Measurements from ENCODE around the gene EFNB1.

EFNB1 gene

DNA sequence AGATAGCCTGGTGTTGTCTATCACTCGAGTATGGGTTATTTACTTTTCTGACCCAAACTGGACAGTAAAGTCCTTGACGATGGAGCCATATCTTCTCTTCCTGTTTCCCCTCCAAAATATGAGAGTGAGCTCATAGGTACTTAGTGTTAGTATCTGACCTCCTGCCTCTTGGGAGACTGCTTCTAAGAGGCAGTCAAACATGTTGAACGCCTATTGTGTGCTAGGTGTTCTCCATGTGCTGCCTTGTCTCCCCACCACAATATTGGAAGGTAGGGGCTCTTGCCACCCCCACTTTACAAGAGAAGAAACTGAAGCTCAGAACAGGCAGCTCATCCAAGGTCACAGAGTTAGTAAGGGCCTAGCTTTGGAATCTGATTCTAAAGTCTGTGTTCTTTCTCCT lies 8.3 kb downstream of the EFNB1 start:
- no peak for DNase-seq
- Histone ChIP-seq H3K27me3 (replicated peaks in 2 of 5; ENCODE audit: control insufficient read depth in 4 of 5, insufficient read depth in 5 of 5, low read length in 4 of 5) (no peaks in the 10 kb centered on the region), H3K4me3 (ENCODE audit: control insufficient read depth in 1 of 7, extremely low read depth in 1 of 7, insufficient read depth in 4 of 7, low read depth in 2 of 7, low read length in 6 of 7) (no peak overlapping the region), H3K36me3 (ENCODE audit: control insufficient read depth in 4 of 4, insufficient read depth in 4 of 4, low read length in 3 of 4) (peaks cover 0 to 11% (median 5%) of the 10 kb centered on the region in 4 experiments), H3K9me3 (ENCODE audit: control extremely low read depth in 1 of 5, control insufficient read depth in 4 of 5, insufficient read depth in 2 of 5, low read depth in 1 of 5, low read length in 4 of 5) (no peaks in the 10 kb centered on the region), H3K4me1 (ENCODE audit: control extremely low read depth in 1 of 4, control insufficient read depth in 4 of 4, insufficient read depth in 4 of 4, low read length in 3 of 4) (peaks cover 0 to 32% (median 26%) of the 10 kb centered on the region in 4 experiments), H3K27ac (ENCODE audit: insufficient read depth in 1 of 2, low read depth in 1 of 2, low read length in 2 of 2, poor library complexity in 1 of 2, severe bottlenecking in 2 of 2) (no peak overlapping the region)
- POLR2A ChIA-PET: no interaction called here
- CTCF ChIA-PET: no interaction called here
- 81% methylated on average over 2 of the region's 3 CpGs for WGBS (ENCODE audit: insufficient coverage)

DNA sequence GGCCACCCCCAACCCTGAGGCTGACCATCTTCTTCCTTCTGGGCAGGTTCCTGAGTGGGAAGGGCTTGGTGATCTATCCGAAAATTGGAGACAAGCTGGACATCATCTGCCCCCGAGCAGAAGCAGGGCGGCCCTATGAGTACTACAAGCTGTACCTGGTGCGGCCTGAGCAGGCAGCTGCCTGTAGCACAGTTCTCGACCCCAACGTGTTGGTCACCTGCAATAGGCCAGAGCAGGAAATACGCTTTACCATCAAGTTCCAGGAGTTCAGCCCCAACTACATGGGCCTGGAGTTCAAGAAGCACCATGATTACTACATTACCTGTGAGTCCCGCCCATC lies 9.7 kb downstream of the EFNB1 start:
- H3K4me1 ChIP-seq (ENCODE audit: control extremely low read depth in 1 of 4, control insufficient read depth in 4 of 4, insufficient read depth in 4 of 4, low read length in 3 of 4): peaks cover 0 to 37% (median 28%) of the 10 kb centered on the region in 4 experiments
- ChIA-PET CTCF (no interaction called here), POLR2A (no interaction called here)
- H3K36me3 ChIP-seq (ENCODE audit: control insufficient read depth in 4 of 4, insufficient read depth in 4 of 4, low read length in 3 of 4): peaks cover 0 to 11% (median 5%) of the 10 kb centered on the region in 4 experiments
- no peaks in the 10 kb centered on the region for H3K27me3 ChIP-seq (replicated peaks in 2 of 5; ENCODE audit: control insufficient read depth in 4 of 5, insufficient read depth in 5 of 5, low read length in 4 of 5)
- no peak overlapping the region for H3K27ac ChIP-seq (ENCODE audit: insufficient read depth in 1 of 2, low read depth in 1 of 2, low read length in 2 of 2, poor library complexity in 1 of 2, severe bottlenecking in 2 of 2)
- WGBS (ENCODE audit: insufficient coverage): 90% methylated on average over 7 of the region's 8 CpGs
- no peak for DNase-seq
- no peaks in the 10 kb centered on the region for H3K9me3 ChIP-seq (ENCODE audit: control extremely low read depth in 1 of 5, control insufficient read depth in 4 of 5, insufficient read depth in 2 of 5, low read depth in 1 of 5, low read length in 4 of 5)
- no peak overlapping the region for H3K4me3 ChIP-seq (ENCODE audit: control insufficient read depth in 1 of 7, extremely low read depth in 1 of 7, insufficient read depth in 4 of 7, low read depth in 2 of 7, low read length in 6 of 7)

DNA sequence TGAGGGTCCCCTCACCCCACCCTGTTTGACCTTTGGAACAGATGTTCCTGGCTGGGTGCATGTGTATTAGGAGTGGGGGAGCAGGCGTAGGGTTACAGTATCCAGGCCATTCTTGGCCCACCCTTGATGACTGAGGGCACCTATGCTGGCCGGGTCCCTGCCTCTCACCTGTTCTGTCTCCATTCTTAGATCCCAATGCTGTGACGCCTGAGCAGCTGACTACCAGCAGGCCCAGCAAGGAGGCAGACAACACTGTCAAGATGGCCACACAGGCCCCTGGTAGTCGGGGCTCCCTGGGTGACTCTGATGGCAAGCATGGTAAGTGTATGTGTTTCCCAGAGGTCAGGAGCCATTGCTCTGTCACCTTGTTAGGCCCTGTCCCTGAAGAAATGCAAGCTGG lies 10.9 kb downstream of the EFNB1 start:
- WGBS (ENCODE audit: insufficient coverage): 71% methylated on average over 3 of the region's 4 CpGs

DNA sequence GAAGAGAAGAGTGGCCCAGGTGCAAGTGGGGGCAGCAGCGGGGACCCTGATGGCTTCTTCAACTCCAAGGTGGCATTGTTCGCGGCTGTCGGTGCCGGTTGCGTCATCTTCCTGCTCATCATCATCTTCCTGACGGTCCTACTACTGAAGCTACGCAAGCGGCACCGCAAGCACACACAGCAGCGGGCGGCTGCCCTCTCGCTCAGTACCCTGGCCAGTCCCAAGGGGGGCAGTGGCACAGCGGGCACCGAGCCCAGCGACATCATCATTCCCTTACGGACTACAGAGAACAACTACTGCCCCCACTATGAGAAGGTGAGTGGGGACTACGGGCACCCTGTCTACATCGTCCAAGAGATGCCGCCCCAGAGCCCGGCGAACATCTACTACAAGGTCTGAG lies 11.4 kb downstream of the EFNB1 start:
- Histone ChIP-seq H3K4me1 (ENCODE audit: control extremely low read depth in 1 of 4, control insufficient read depth in 4 of 4, insufficient read depth in 4 of 4, low read length in 3 of 4) (peaks cover 6 to 40% (median 31%) of the 10 kb centered on the region in 4 experiments), H3K27ac (ENCODE audit: insufficient read depth in 1 of 2, low read depth in 1 of 2, low read length in 2 of 2, poor library complexity in 1 of 2, severe bottlenecking in 2 of 2) (no peak overlapping the region), H3K36me3 (ENCODE audit: control insufficient read depth in 4 of 4, insufficient read depth in 4 of 4, low read length in 3 of 4) (peaks cover 0 to 11% (median 5%) of the 10 kb centered on the region in 4 experiments), H3K9me3 (ENCODE audit: control extremely low read depth in 1 of 5, control insufficient read depth in 4 of 5, insufficient read depth in 2 of 5, low read depth in 1 of 5, low read length in 4 of 5) (no peaks in the 10 kb centered on the region), H3K27me3 (replicated peaks in 2 of 5; ENCODE audit: control insufficient read depth in 4 of 5, insufficient read depth in 5 of 5, low read length in 4 of 5) (no peaks in the 10 kb centered on the region), H3K4me3 (ENCODE audit: control insufficient read depth in 1 of 7, extremely low read depth in 1 of 7, insufficient read depth in 4 of 7, low read depth in 2 of 7, low read length in 6 of 7) (no peak overlapping the region)
- ChIA-PET CTCF (no interaction called here), POLR2A (no interaction called here)
- no peak for DNase-seq
- 96% methylated on average over 7 of the region's 22 CpGs for WGBS (ENCODE audit: insufficient coverage)

More for the DNA sequence above, 10.9 kb downstream of the EFNB1 start:
- no peak for DNase-seq
- H3K4me1 ChIP-seq (ENCODE audit: control extremely low read depth in 1 of 4, control insufficient read depth in 4 of 4, insufficient read depth in 4 of 4, low read length in 3 of 4): peaks cover under 1 to 38% (median 31%) of the 10 kb centered on the region in 4 experiments
- H3K9me3 ChIP-seq (ENCODE audit: control extremely low read depth in 1 of 5, control insufficient read depth in 4 of 5, insufficient read depth in 2 of 5, low read depth in 1 of 5, low read length in 4 of 5): no peaks in the 10 kb centered on the region
- H3K4me3 ChIP-seq (ENCODE audit: control insufficient read depth in 1 of 7, extremely low read depth in 1 of 7, insufficient read depth in 4 of 7, low read depth in 2 of 7, low read length in 6 of 7): no peak overlapping the region
- CTCF ChIA-PET: no interaction called here
- H3K27me3 ChIP-seq (replicated peaks in 2 of 5; ENCODE audit: control insufficient read depth in 4 of 5, insufficient read depth in 5 of 5, low read length in 4 of 5): no peaks in the 10 kb centered on the region
- H3K27ac ChIP-seq (ENCODE audit: insufficient read depth in 1 of 2, low read depth in 1 of 2, low read length in 2 of 2, poor library complexity in 1 of 2, severe bottlenecking in 2 of 2): no peak overlapping the region
- H3K36me3 ChIP-seq (ENCODE audit: control insufficient read depth in 4 of 4, insufficient read depth in 4 of 4, low read length in 3 of 4): peaks cover 0 to 11% (median 5%) of the 10 kb centered on the region in 4 experiments
- POLR2A ChIA-PET: no interaction called here

DNA sequence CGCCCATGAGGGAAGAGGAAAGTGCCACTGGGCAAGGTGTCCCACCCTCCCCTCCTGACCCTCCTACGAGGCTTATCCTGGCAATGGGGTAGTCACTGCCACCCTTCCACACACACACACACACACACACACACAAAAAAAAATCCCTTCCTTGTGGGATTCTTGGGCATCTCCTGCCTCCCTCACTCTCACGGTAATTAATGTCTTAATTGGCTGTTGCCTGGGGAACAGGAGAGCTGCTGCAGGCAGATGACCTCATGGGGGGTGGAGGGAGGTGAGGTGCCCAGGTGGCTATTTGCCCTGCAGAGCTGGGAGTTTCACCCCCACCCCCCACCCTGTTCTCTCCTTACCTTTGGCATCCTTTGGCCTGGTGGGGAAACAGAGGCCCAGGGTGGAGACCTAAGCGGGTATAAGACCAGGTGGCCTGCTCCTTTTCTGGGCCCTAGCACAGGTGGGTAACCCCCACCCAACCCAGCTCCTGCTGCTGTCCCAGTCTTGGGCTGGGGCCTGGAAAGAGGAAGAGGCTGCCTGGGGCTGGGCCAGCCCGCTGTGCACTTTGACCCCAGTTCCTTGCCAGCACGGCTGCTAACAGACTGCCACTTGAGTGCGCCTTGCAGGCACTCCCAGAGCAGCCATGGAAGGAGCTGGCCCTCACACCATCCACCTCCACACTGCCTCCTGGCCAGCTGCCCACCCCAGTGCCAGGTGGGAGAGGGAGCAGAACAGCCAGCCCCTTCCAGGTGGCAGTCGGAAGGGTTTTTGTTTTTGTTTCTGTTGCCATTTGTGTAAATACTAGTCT lies 12.6 kb downstream of the EFNB1 start:
- H3K27me3 ChIP-seq (replicated peaks in 2 of 5; ENCODE audit: control insufficient read depth in 4 of 5, insufficient read depth in 5 of 5, low read length in 4 of 5): no peaks in the 10 kb centered on the region

DNA sequence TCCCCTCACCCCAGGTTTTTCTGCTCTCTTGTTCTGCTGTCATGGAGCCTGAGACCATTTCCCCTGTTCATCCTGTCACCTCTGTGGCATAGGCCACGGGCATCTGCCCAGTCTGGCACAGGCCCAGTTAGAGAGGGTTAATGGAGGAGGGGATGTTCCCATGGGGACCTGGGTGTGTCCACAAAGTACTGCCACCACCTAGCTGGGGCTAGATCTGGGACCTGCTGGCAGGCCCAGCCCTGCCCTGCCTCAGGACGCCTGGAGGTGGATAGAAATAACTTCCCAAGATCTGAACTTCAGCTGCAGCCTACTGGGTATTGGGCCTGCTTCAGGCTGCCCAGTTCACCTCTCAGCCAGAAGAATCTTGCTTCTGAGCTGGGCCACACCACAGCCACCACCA lies 13.5 kb downstream of the EFNB1 start:
- Histone ChIP-seq H3K27me3 (replicated peaks in 2 of 5; ENCODE audit: control insufficient read depth in 4 of 5, insufficient read depth in 5 of 5, low read length in 4 of 5) (peaks cover 0 to under 1% (median 0%) of the 10 kb centered on the region in 5 experiments), H3K4me1 (ENCODE audit: control extremely low read depth in 1 of 4, control insufficient read depth in 4 of 4, insufficient read depth in 4 of 4, low read length in 3 of 4) (peaks cover 6 to 38% (median 31%) of the 10 kb centered on the region in 4 experiments), H3K9me3 (ENCODE audit: control extremely low read depth in 1 of 5, control insufficient read depth in 4 of 5, insufficient read depth in 2 of 5, low read depth in 1 of 5, low read length in 4 of 5) (no peaks in the 10 kb centered on the region), H3K27ac (ENCODE audit: insufficient read depth in 1 of 2, low read depth in 1 of 2, low read length in 2 of 2, poor library complexity in 1 of 2, severe bottlenecking in 2 of 2) (no peak overlapping the region), H3K4me3 (ENCODE audit: control insufficient read depth in 1 of 7, extremely low read depth in 1 of 7, insufficient read depth in 4 of 7, low read depth in 2 of 7, low read length in 6 of 7) (no peak overlapping the region), H3K36me3 (ENCODE audit: control insufficient read depth in 4 of 4, insufficient read depth in 4 of 4, low read length in 3 of 4) (peaks cover 0 to 10% (median 5%) of the 10 kb centered on the region in 4 experiments)
- CTCF ChIA-PET: interaction anchor here (0.9 to 1.8 kb wide), 4 partner anchors 8 to 77 kb away, joined by 3 to 4 read pairs (median 4); partner anchors contain the start of gene EFNB1
- WGBS (ENCODE audit: insufficient coverage): 80% methylated on average over 1 of the region's 2 CpGs
- peak in 1 of 3 donors; percentile 19 for DNase-seq
- POLR2A ChIA-PET: interaction anchor here (0.9 kb wide), 1 partner anchor 14 kb away, joined by 4 read pairs; no protein-coding TSS in a partner anchor

More for the DNA sequence above, 12.6 kb downstream of the EFNB1 start:
- CTCF ChIA-PET: interaction anchor here (1.8 kb wide), 1 partner anchor 13 kb away, joined by 4 read pairs; the partner anchor contains the start of gene EFNB1
- peaks cover 0 to 11% (median 5%) of the 10 kb centered on the region in 4 experiments for H3K36me3 ChIP-seq (ENCODE audit: control insufficient read depth in 4 of 4, insufficient read depth in 4 of 4, low read length in 3 of 4)
- no peak for DNase-seq
- POLR2A ChIA-PET: no interaction called here
- peaks cover 6 to 38% (median 31%) of the 10 kb centered on the region in 4 experiments for H3K4me1 ChIP-seq (ENCODE audit: control extremely low read depth in 1 of 4, control insufficient read depth in 4 of 4, insufficient read depth in 4 of 4, low read length in 3 of 4)
- 100% methylated on average over 2 of the region's 8 CpGs for WGBS (ENCODE audit: insufficient coverage)
- no peak overlapping the region for H3K27ac ChIP-seq (ENCODE audit: insufficient read depth in 1 of 2, low read depth in 1 of 2, low read length in 2 of 2, poor library complexity in 1 of 2, severe bottlenecking in 2 of 2)
- no peak overlapping the region for H3K4me3 ChIP-seq (ENCODE audit: control insufficient read depth in 1 of 7, extremely low read depth in 1 of 7, insufficient read depth in 4 of 7, low read depth in 2 of 7, low read length in 6 of 7)
- H3K9me3 ChIP-seq (ENCODE audit: control extremely low read depth in 1 of 5, control insufficient read depth in 4 of 5, insufficient read depth in 2 of 5, low read depth in 1 of 5, low read length in 4 of 5): no peaks in the 10 kb centered on the region

Measured in common myeloid progenitor, CD34-positive (primary cell).